Measurements from ENCODE around the gene CSNK1G3. TPM values are rescaled to one million over a fixed set of nuclear protein-coding genes. Genes with fewer than 3 reads are reported as not detected.

The CSNK1G3 gene
- total and polyA plus RNA-seq, 2 of the 4 experiments (the other 2 are of a cell fraction) = 16.4 to 26.2 TPM

GRCh38 chr5:123645024-123645603 lies 133.1 kb downstream of the CSNK1G3 start:
- dilution Hi-C loops (cut with HindIII; ENCODE audit: low sequenced_read_pairs, unreplicated experiment) = no loop called here
- H4K5ac ChIP-seq (ENCODE audit: low read depth, low read length) = no peak overlapping the region
- no peak overlapping the region for H2AFZ ChIP-seq (replicated peaks; ENCODE audit: low read length, poor library complexity)
- H3K9me3 ChIP-seq (ENCODE audit: control insufficient read depth, insufficient read depth, low read length) = no peaks in the 10 kb centered on the region
- H2AK5ac ChIP-seq (ENCODE audit: low read depth, low read length) = no peak overlapping the region
- TF ChIP-seq RAD21 (IDR thresholded peaks at IDR 0.05; ENCODE audit: low read length) (no peak), RFX5 (IDR thresholded peaks at IDR 0.05; ENCODE audit: low read depth, low read length) (no peak), SMC3 (IDR thresholded peaks at IDR 0.05; ENCODE audit: low read depth, low read length) (no peak), MAFK (IDR thresholded peaks at IDR 0.05; ENCODE audit: low read depth, low read length) (no peak)
- TF ChIP-seq, protein P1, sequence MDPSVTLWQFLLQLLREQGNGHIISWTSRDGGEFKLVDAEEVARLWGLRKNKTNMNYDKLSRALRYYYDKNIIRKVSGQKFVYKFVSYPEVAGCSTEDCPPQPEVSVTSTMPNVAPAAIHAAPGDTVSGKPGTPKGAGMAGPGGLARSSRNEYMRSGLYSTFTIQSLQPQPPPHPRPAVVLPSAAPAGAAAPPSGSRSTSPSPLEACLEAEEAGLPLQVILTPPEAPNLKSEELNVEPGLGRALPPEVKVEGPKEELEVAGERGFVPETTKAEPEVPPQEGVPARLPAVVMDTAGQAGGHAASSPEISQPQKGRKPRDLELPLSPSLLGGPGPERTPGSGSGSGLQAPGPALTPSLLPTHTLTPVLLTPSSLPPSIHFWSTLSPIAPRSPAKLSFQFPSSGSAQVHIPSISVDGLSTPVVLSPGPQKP (IDR thresholded peaks at IDR 0.05; ENCODE audit: borderline replicate concordance, low read depth, low read length) = no peak
- no peak overlapping the region for H3K14ac ChIP-seq (replicated peaks; ENCODE audit: low read depth, low read length)
- no peak overlapping the region for H4K91ac ChIP-seq (ENCODE audit: insufficient read depth, low read depth, low read length)
- no peak overlapping the region for H2BK20ac ChIP-seq (ENCODE audit: low read depth, low read length)
- ChIA-PET POLR2A (ENCODE audit: unreplicated experiment) (no interaction called here), CTCF (no interaction called here)
- DNase-seq = no peak
- no peak overlapping the region for H2AK9ac ChIP-seq (replicated peaks; ENCODE audit: low read depth, low read length, poor library complexity)
- H3K4me3 ChIP-seq (ENCODE audit: insufficient read depth, low read depth, low read length) = no peak overlapping the region
- H2BK120ac ChIP-seq (ENCODE audit: low read depth, low read length) = no peak overlapping the region
- H3K23ac ChIP-seq (ENCODE audit: low read depth, low read length) = no peak overlapping the region
- H2BK15ac ChIP-seq (ENCODE audit: low read depth, low read length) = no peak overlapping the region
- no peaks in the 10 kb centered on the region; the same call in 1 of the 2 replicates for H3K27me3 ChIP-seq (ENCODE audit: control insufficient read depth, insufficient read depth, low read length)
- no peaks in the 10 kb centered on the region for H3K4me1 ChIP-seq (ENCODE audit: control insufficient read depth, insufficient read depth, low read length)
- no peak overlapping the region for H2BK5ac ChIP-seq (ENCODE audit: low read depth, low read length, poor library complexity, severe bottlenecking)
- in situ Hi-C loops (cut with MboI; ENCODE audit: low sequenced_read_pairs) = no loop called here
- intact Hi-C loops (cut with micrococcal nuclease) = no loop called here
- no peaks in the 10 kb centered on the region for H3K9me1 ChIP-seq (ENCODE audit: insufficient read depth, low read length)
- H3K36me3 ChIP-seq (ENCODE audit: control insufficient read depth, insufficient read depth, low read length) = no peaks in the 10 kb centered on the region
- no peak overlapping the region for H3K27ac ChIP-seq (ENCODE audit: insufficient read depth, low read length)
- no peaks in the 10 kb centered on the region for H4K20me1 ChIP-seq (ENCODE audit: insufficient read depth, low read length)
- no peak overlapping the region for H3K4ac ChIP-seq (ENCODE audit: low read depth, low read length)
- H4K8ac ChIP-seq (ENCODE audit: low read depth in 2 of 2, low read length in 2 of 2) = no peak overlapping the region
- no peak for ATAC-seq (ENCODE audit: low read depth)
- H3K18ac ChIP-seq (ENCODE audit: low read depth, low read length) = no peak overlapping the region
- H3K79me1 ChIP-seq (ENCODE audit: low read depth in 1 of 2, low read length in 2 of 2) = no peaks in the 10 kb centered on the region
- H3K4me2 ChIP-seq (ENCODE audit: low read depth, low read length) = no peak overlapping the region
- no peak overlapping the region for H3K56ac ChIP-seq (ENCODE audit: extremely low read depth, insufficient read depth, low read length)
- no peak overlapping the region for H3K9ac ChIP-seq (ENCODE audit: low read depth, low read length)
- no CpG with 5 or more reads among the region's 1 CpG for WGBS, 2 experiments (ENCODE audit: extremely low coverage in 2 of 2, insufficient read length in 1 of 2)
- no TSS peak for BruUV-seq (replicated peaks)

All from IMR-90 (cell line).